ENCODE measurements around the gene CORO2B. TPM values are rescaled to one million over a fixed set of nuclear protein-coding genes. Genes with fewer than 3 reads are reported as not detected.
A peak's percentile ranks its signal among the peaks of the same experiment; 100 is the strongest.

The CORO2B gene
- total and polyA plus RNA-seq, 2 of the 4 experiments (the other 2 are of a cell fraction), result 9.3 to 39.3 TPM

DNA sequence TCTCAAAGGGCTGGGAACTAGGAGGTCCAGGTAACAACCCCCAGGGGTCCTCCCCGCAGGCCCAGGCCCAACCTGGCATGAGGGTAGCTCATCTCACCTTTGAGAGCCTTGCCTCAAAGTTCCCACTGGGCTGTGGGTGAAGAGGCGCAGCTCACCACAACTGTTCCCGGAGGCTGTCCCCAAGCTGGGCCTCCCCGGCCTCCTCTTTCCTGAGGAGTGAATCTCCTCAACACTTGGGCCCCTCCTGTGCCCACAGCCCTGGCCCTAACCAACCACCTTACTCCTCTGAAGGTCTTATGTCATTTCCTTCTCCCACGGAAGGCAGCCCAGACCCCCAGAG lies 27.5 kb upstream of the CORO2B start:
- no TSS peak for BruUV-seq (replicated peaks)
- dilution Hi-C loops (cut with HindIII; ENCODE audit: low sequenced_read_pairs, unreplicated experiment), result no loop called here
- no peak for ATAC-seq (ENCODE audit: low read depth)
- intact Hi-C loops (cut with micrococcal nuclease), result loop anchor here (5.0 kb wide), 1 partner anchor 299 kb away; no protein-coding TSS in a partner anchor
- Histone ChIP-seq H4K8ac (ENCODE audit: low read depth in 2 of 2, low read length in 2 of 2) (no peak overlapping the region), H3K4me2 (ENCODE audit: low read depth, low read length) (no peak overlapping the region), H4K5ac (ENCODE audit: low read depth, low read length) (no peak overlapping the region), H2AK9ac (replicated peaks; ENCODE audit: low read depth, low read length, poor library complexity) (no peak overlapping the region), H3K14ac (replicated peaks; ENCODE audit: low read depth, low read length) (no peak overlapping the region), H2BK20ac (ENCODE audit: low read depth, low read length) (no peak overlapping the region), H3K18ac (ENCODE audit: low read depth, low read length) (no peak overlapping the region), H3K9ac (ENCODE audit: low read depth, low read length) (no peak overlapping the region), H3K9me1 (ENCODE audit: insufficient read depth, low read length) (peaks cover 7% of the 10 kb centered on the region), H4K91ac (ENCODE audit: insufficient read depth, low read depth, low read length) (no peak overlapping the region), H2AFZ (replicated peaks; ENCODE audit: low read length, poor library complexity) (no peak overlapping the region), H2BK120ac (ENCODE audit: low read depth, low read length) (peak overlapping the region; percentile 46), H2AK5ac (ENCODE audit: low read depth, low read length) (no peak overlapping the region), H3K79me1 (ENCODE audit: low read depth in 1 of 2, low read length in 2 of 2) (no peaks in the 10 kb centered on the region), H4K20me1 (ENCODE audit: insufficient read depth, low read length) (no peaks in the 10 kb centered on the region), H3K4me1 (ENCODE audit: control insufficient read depth, insufficient read depth, low read length) (peaks cover 5% of the 10 kb centered on the region), H3K27ac (ENCODE audit: insufficient read depth, low read length) (no peak overlapping the region), H3K27me3 (ENCODE audit: control insufficient read depth, insufficient read depth, low read length) (peaks cover 2% of the 10 kb centered on the region), H3K4ac (ENCODE audit: low read depth, low read length) (no peak overlapping the region), H2BK15ac (ENCODE audit: low read depth, low read length) (no peak overlapping the region), H3K23ac (ENCODE audit: low read depth, low read length) (no peak overlapping the region), H3K36me3 (ENCODE audit: control insufficient read depth, insufficient read depth, low read length) (no peaks in the 10 kb centered on the region), H3K56ac (ENCODE audit: extremely low read depth, insufficient read depth, low read length) (no peak overlapping the region), H3K4me3 (ENCODE audit: insufficient read depth, low read depth, low read length) (no peak overlapping the region), H3K9me3 (ENCODE audit: control insufficient read depth, insufficient read depth, low read length) (no peaks in the 10 kb centered on the region), H2BK5ac (ENCODE audit: low read depth, low read length, poor library complexity, severe bottlenecking) (no peak overlapping the region)
- no peak for TF ChIP-seq SMC3 (IDR thresholded peaks at IDR 0.05; ENCODE audit: low read depth, low read length)
- no peak for TF ChIP-seq FOS (IDR thresholded peaks at IDR 0.05; ENCODE audit: low read depth, low read length)
- no peak for TF ChIP-seq BHLHE40 (IDR thresholded peaks at IDR 0.05; ENCODE audit: low read depth, low read length)
- no peak for TF ChIP-seq RFX5 (IDR thresholded peaks at IDR 0.05; ENCODE audit: low read depth, low read length)
- TF ChIP-seq, protein P1, sequence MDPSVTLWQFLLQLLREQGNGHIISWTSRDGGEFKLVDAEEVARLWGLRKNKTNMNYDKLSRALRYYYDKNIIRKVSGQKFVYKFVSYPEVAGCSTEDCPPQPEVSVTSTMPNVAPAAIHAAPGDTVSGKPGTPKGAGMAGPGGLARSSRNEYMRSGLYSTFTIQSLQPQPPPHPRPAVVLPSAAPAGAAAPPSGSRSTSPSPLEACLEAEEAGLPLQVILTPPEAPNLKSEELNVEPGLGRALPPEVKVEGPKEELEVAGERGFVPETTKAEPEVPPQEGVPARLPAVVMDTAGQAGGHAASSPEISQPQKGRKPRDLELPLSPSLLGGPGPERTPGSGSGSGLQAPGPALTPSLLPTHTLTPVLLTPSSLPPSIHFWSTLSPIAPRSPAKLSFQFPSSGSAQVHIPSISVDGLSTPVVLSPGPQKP (IDR thresholded peaks at IDR 0.05; ENCODE audit: borderline replicate concordance, low read depth, low read length), result no peak
- TF ChIP-seq CEBPB (IDR thresholded peaks at IDR 0.05; ENCODE audit: low read depth, low read length), result no peak
- no peak for TF ChIP-seq MAZ (IDR thresholded peaks at IDR 0.05; ENCODE audit: borderline replicate concordance, low read depth, low read length)
- no peak for TF ChIP-seq CHD1 (IDR thresholded peaks at IDR 0.05; ENCODE audit: low read depth, low read length)
- no peak for TF ChIP-seq POLR2A (IDR thresholded peaks at IDR 0.05; ENCODE audit: low read depth, low read length)
- TF ChIP-seq MAFK (IDR thresholded peaks at IDR 0.05; ENCODE audit: low read depth, low read length), result no peak
- TF ChIP-seq MXI1 (IDR thresholded peaks at IDR 0.05; ENCODE audit: borderline replicate concordance, low read depth, low read length), result no peak
- TF ChIP-seq, protein P2, sequence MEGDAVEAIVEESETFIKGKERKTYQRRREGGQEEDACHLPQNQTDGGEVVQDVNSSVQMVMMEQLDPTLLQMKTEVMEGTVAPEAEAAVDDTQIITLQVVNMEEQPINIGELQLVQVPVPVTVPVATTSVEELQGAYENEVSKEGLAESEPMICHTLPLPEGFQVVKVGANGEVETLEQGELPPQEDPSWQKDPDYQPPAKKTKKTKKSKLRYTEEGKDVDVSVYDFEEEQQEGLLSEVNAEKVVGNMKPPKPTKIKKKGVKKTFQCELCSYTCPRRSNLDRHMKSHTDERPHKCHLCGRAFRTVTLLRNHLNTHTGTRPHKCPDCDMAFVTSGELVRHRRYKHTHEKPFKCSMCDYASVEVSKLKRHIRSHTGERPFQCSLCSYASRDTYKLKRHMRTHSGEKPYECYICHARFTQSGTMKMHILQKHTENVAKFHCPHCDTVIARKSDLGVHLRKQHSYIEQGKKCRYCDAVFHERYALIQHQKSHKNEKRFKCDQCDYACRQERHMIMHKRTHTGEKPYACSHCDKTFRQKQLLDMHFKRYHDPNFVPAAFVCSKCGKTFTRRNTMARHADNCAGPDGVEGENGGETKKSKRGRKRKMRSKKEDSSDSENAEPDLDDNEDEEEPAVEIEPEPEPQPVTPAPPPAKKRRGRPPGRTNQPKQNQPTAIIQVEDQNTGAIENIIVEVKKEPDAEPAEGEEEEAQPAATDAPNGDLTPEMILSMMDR (conservative IDR thresholded peaks at IDR 0.05; ENCODE audit: low read depth, low read length), result no peak
- TF ChIP-seq RCOR1 (IDR thresholded peaks at IDR 0.05; ENCODE audit: insufficient replicate concordance, low read length), result no peak
- DNase-seq, result no peak
- in situ Hi-C loops (cut with MboI; ENCODE audit: low sequenced_read_pairs), result loop anchor here (5.0 kb wide), 3 partner anchors 249 to 371 kb away; no protein-coding TSS in a partner anchor
- CTCF ChIA-PET, result interaction anchor here (1.5 kb wide), 1 partner anchor 72 kb away, joined by 4 read pairs; no protein-coding TSS in a partner anchor
- WGBS, 2 experiments (ENCODE audit: extremely low coverage in 2 of 2, insufficient read length in 1 of 2), result 93% methylated on average over 3 of the region's 5 CpGs; no CpG with 5 or more reads in 1 of the 2 experiments
- POLR2A ChIA-PET (ENCODE audit: unreplicated experiment), result no interaction called here
